ENCODE results near the gene BBX.

DNA sequence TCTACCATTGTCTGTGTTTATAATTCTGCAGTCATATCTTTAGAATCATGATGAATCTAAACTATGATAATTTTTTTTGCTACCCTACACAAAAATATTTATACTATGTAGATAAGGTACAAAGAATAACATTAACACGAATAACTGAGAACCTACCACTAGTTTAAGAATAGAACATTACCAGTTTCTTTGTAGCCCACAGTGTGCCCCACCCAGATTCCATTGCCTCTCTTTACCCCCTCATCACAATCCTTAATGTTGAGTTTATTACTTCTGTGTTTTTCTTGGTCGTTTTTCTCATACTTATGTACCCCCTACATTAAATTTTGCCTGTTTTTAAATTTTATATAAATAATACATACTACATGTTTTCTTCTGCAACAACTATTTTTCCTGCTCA lies 140.5 kb downstream of the BBX start:
- TF ChIP-seq, protein P1, sequence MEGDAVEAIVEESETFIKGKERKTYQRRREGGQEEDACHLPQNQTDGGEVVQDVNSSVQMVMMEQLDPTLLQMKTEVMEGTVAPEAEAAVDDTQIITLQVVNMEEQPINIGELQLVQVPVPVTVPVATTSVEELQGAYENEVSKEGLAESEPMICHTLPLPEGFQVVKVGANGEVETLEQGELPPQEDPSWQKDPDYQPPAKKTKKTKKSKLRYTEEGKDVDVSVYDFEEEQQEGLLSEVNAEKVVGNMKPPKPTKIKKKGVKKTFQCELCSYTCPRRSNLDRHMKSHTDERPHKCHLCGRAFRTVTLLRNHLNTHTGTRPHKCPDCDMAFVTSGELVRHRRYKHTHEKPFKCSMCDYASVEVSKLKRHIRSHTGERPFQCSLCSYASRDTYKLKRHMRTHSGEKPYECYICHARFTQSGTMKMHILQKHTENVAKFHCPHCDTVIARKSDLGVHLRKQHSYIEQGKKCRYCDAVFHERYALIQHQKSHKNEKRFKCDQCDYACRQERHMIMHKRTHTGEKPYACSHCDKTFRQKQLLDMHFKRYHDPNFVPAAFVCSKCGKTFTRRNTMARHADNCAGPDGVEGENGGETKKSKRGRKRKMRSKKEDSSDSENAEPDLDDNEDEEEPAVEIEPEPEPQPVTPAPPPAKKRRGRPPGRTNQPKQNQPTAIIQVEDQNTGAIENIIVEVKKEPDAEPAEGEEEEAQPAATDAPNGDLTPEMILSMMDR (conservative IDR thresholded peaks at IDR 0.05; ENCODE audit: low read depth, low read length), result no peak
- no peak for TF ChIP-seq EZH2 (IDR thresholded peaks at IDR 0.05; ENCODE audit: low read length, unreplicated experiment)
